ELR (cell line): Measurements from ENCODE around the gene SRRT.
A peak's percentile ranks its signal among the peaks of the same experiment; 100 is the strongest.
"Not testable (repeated sequence)": the region's sequence is repeated elsewhere in the genome, so short reads cannot be mapped to it uniquely, and the experiment has no call there.

Experiments used
- DNase-seq: peaks from one replicate; pipeline ENCODE4 v3.0.0-alpha.2; 2015; ENCODE audit warnings: low read depth

Gene SRRT

DNA sequence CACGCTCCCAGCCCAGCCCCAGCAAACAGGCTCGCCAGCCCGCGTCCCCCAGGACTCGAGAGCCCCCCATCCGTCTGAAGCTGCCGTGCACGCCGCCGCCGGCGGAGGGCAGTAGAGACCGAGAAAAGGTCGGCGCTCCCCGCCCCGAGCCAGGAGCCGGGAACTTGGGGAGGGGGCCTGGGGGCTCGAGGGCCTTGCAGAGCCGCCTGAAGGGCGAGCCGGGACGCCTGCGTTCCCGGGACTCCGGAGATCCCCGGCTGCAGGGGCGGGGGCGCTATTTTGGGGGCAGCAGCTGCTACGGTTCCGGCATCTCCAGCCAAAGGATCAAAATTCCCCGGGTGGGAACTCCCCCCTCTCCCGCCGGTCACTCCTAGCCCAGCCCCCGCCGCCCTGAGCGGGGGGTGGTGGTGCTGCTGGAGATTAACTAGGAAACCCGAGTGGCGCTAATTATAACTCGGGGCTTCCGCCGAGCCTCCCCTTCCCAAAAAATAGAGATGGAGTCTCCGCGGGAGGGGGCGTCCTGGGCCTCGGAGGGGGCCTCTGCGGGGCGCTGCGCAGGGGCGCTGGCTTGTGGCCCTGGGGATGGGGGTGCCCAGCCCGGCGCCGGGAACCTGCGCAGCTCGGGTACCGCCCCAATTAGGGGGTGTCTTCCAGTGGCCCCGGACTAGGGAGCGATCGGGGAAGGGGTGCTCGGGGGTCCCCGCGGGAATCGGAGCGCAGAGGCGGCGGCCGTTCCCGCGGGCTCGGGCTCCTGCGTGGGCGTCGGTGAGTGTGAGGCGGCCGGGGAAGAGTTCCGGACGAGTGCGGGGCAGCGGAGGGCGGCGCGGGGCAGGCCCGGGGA is 20.2 kb downstream of the SRRT start:
- peak; percentile 32 for DNase-seq

DNA sequence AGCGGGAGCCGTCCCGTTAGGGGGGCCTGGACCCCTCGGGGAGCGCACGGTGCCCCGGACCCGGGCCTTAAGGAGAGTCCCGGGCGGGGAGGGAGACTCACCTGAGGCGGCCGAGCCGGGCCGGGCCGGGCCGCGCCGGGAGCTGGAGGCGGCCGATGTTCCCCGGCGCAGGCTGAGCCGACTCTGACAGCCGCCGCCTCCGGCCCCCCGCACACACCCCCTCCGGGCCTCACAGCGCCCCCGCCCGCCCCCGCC is 20.7 kb downstream of the SRRT start, which contains the start of gene ACHE:
Gene ACHE (minus strand): TSS at position 188 of the 255 bp plus-strand sequence. CDS start 1,656 bp downstream, outside the sequence.
- no peak for DNase-seq

DNA sequence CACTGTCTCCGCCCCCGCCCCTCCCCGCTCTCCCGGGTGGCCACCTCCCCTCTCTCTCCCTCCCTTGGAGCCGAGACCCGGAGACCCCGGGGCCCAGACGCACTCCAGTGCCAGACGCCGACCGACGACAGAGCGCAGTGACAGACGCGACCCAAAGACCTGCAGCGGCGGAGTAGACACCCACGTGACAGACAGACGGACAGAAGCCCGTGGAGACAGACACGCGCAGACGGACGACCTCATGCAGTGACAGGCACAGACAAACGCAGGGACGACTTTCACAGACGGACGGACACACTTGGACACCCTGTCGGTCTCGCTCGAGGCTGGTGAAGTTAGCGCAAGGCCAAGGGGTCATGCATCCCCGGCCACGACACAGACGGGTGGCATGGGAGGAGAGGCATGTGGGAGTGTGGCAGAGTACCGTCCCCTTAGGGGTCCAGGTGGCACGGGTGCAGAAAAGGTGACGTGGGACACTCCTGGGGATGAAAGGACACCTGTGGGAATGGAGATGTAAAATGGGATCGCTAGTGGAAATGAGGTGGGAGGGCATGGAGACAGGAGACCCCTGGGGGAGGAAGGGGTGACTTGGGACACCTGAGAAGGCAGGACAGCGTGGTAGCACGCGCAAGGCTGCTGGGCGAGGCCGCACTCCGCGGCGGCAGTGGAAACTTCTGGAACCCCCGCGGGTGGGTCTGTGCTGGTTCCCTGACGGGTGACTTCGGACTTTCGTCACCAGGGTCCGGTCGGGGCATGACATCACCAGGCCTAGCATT is 21.2 kb downstream of the SRRT start:
- no peak for DNase-seq

DNA sequence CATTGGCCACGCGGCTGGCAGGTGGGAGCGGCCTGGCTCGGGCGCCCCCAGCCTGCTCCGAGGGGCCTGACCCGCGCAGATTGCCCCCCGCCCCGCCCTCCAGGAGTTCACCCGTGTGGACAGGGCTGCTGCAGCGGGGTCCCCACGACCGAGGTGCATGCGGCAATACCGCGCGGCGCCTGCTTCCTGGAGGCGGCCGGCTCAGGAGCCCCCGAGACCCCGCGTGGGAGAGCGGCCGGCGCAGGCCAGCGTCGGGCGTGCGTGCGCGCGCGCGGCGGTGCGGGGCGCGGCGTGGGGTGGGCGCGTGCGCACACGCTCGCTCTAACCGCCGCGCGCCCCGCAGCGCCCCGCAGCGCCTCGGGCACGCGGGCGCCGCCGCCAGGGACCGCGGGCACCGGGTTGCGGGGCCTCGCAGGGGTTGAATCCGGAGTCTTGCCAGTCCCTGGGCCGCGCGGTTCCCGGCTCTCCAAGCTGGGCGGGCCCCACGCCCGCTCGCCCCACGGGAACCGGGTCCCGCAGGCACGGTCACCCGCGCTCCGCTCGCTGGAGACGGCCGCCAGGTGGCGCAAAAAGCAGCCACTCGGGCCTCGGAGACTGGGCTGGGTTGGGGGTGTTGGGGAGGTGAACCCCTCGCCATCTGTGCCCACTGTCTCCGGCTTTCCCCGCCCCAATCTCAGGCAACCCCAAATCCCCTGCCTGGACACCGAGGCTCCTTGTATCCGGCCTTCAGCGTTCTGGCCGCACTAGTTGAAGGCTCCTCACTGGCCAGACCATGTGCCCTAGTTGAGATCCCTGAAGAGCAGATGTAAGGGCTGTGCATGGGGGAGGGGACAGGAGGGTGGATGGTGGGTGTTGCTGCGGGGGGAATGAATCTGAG is 22.1 kb downstream of the SRRT start:
- peak; percentile 35 for DNase-seq

DNA sequence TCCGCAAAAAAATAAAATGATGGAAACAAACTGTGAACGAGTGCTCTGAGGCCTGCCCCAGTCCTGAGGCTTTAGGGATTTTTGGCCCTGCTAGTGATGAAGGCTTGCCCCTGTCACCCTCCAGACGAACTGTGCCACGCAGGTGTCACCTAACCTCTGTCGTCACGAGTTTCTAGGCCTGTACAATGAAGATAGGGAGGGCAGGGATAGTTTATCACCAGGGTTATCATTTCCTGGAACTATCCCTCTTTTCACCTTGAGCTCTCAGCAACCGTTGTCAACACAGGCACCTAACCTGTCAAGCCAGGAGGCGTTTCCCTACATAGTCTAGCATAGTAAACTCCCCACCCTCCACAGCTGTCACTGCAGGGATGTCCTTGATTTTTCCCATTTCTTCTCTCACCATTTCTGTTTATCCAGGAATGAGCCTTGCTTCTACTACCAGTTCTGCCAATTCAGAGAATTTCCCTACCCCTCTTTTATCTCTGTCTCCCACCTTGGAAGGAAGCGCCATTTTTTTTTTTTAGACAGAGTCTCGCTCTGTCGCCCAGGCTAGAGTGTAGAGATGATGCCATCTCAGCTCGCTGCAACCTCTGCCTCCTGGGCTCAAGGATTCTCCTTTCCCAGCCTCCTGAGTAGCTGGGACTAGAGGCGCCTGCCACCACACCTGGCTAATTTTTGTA is 23.0 kb downstream of the SRRT start:
- no peak for DNase-seq

DNA sequence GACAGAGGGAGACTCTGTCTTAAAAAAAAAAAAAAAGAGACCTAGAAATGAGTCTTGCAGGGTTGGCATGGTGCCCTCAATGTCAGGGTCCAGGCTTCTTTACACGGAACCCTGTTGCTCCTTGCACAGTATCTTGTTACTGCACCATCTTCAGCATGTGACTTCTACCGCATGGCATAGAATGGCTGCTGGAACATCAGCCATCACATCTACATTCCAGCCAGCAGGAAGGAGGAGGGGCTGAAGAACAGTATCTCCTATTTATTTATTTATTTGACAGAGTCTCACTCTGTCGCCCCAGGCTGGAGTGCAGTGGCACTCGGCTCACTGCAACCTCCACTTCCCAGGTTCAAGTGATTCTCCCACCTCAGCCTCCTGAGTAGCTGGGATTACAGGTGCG is 24.5 kb downstream of the SRRT start:
- no peak for DNase-seq

DNA sequence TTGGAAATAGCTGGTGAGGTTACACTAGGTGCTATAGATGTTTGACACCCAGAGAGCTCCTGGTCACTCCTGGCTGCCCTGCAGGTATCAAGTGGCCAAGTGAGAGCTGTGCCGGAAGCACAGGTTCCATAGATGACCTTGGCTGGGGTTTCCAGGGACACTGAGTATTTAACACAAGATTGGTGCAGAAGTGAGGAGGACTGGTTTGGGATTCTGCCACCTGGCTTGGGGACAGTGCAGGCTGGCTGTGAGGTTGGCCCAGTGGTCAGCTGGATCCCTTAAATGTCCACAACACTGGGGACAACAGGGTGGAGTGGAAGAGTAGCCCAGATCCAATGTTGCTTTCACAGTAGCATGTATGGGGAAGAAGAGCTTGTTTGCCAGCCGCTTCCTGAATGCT is 26.1 kb downstream of the SRRT start:
- no peak for DNase-seq

DNA sequence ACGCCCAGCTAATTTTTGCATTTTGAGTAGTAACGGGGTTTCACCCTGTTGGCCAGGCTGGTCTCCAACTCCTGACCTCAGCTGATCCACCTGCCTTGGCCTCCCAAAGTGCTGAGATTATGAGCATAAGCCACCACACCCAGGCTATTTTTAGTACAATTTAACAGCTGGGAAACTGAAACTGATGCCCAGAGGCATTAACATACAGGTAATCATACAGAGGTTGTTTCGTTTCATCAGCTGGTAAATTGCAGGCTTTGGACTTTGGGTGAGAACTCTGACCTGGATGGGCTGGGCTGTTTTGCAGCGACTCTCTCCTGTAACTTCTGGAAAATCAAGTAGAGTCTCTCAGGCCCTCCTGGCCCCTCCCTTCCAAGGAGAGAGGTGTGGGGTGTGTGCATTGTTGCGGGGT is 27.0 kb downstream of the SRRT start:
- no peak for DNase-seq

DNA sequence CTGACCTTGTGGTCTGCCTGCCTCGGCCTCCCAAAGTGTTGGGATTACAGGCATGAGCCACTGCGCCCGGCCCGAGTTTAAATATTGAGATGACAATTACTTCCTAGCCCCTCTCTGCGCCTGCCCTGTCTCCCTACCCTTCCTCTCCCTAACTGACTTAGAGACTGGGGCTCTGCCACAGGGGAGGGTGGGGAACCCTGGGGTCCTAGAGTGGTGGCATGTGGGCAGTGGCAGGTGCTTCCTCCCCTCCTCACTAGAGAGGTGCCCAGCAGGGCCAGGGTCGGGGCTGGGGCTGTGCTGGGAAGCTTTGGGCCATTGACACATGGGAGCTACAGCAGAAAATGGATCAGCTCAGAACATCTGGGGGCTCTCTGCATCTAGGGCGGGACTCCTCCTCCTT is 27.7 kb downstream of the SRRT start:
- no peak for DNase-seq

DNA sequence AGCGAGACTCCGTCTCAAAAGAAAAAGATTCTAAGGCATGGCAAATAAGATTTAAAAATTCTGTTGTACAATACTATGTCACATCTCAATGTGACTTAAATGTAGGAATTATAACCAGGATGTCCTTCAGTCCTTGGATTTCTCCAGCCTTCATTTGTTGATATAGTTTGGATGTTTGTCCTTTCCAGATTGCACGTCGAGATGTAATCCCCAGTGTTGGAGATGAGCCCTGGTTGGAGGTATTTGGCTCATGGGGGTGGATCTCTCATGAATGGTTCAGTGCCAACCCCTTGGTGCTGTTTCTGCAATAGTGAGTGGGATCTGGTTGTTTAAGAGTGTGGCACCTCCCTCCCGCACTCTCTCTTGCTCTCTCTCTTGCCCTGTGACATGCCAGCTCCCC is 33.6 kb downstream of the SRRT start:
- no peak for DNase-seq

DNA sequence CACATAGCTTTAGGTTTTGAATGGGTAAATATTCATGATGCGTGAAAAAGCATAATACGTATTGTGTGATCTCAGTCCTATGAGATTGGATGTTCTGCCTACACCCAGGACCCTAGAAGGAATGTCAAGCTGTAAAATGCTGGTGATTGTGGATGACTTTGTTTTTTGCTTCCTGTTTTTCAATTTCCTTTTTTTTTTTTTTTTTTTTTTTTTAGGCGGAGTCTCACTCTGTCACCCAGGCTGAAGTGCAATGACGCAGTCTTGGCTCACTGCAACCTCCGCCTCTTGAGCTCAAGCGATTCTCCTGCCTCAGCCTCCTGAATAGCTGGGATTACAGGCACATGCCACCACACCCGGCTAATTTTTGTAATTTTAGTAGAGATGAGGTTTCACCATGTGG is 35.5 kb downstream of the SRRT start:
- DNase-seq = not testable (repeated sequence)

DNA sequence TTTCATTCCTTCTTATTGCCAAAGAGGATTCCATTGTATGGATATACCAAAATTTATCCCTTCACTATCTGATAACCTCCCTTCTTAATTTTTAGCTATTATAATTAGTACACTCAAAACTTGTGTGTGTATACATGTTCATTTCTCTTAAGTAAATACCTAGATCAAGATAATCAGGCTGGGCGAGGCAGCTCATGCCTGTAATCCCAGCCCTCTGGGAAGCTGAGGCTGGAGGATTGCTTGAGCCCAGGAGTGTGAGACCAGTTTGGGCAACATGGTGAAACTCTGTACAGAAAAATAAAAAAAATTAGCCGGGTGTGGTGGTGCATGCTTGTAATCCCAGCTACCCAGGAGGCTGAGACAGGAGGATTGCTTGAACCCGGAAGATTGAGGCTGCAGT is 36.6 kb downstream of the SRRT start:
- no peak for DNase-seq

DNA sequence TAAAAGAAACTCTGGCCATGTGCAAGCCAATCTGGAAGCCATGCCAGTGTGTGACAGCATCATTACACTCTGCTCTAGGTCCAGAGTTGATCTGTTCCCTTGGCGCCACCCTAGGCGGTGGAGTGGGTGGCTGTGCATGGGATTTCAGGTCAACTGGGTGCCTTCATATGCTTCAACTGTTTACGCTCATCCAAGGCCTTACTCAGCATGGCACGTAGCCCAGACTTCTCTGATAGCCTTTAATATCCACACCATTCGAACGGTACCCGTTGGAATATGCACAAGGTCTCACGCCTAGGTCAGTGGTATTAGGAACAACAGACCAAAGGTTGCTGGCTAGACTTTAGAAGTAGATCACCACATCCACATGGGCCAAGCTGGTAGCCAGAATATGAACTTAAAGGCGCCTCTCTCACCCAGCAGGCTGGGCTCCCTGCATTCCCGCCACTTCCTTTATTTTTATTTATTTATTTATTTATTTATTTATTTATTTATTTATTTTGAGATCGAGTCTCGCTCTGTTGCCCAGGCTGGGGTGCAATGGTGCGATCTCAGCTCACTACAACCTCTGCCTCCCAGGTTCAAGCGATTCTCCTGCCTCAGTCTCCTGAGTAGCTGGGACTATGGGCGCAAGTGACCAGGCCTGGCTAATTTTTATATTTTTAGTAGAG is 39.4 kb downstream of the SRRT start:
- DNase-seq = no peak

DNA sequence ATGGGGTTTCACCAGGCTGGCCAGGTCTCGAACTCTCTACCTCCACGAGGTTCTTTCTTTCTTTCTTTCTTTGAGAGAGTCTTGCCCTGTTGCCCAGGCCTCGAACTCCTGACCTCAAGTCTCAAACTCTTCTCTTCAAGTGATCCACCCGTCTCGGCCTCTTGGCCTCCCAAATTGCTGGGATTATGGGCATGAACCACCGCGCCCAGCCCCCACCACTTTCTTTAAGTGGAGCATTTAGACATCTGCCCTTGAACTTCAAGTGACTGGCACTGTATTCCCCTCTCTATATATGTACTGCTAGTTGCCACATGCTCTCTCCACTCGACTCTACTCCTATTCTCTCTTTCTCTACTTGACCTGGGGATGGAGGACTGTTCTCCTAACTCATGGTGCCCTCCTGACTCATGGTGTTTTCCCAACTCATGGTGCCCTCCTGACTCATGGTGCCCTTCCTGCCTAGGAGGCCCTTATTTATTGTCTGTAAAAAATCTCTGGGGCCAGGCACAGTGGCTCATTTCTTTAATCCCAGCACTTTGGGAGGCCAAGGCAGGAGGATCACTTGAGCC is 40.1 kb downstream of the SRRT start:
- DNase-seq = peak; percentile 25

DNA sequence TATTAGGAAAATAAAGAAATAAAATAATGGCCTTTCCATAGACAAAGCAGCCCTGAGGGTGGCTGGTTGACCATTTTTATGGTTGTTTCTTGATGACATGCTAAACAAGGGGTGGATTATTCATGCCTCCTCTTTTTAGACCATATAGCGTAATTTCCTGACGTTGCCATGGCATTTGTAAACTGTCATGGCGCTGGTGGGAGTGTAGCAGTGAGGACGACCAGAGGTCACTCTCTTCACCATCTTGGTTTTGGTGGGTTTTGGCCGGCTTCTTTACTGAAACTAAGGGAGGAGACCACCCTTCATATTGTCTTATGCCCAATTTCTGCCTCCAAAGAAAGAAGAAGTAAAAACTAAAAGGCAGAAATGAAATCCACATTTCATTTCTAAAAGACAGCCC is 44.4 kb downstream of the SRRT start:
- not testable (repeated sequence) for DNase-seq

DNA sequence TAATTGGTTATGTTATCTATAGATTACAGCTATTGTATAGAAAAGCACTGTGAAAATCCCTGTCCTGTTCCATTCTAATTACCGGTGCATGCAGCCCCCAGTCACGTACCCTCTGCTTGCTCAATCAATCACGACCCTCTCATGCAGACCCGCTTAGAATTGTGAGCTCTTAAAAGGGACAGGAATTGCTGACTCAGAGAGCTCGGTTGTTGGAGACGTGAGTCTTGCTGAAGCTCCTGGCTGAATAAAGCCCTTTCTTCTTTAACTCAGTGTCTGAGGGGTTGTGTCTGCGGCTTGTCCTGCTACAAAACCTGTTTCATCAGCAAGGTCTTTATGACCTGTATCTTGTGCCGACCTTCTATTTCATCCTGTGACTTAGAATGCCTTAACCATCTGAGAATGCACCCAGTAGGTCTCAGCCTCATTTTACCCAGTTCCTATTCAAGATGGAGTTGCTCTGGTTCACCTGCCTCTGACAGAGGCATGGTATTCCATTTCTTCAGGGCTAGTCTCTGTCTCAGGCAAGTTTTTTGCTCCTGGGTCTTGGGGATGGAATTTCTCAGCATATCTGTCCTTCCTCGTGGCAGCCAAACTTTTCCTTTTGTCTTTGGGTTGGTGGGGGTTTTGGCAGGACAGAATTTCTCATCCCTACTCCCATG is 45.0 kb downstream of the SRRT start:
- DNase-seq = not testable (repeated sequence)

DNA sequence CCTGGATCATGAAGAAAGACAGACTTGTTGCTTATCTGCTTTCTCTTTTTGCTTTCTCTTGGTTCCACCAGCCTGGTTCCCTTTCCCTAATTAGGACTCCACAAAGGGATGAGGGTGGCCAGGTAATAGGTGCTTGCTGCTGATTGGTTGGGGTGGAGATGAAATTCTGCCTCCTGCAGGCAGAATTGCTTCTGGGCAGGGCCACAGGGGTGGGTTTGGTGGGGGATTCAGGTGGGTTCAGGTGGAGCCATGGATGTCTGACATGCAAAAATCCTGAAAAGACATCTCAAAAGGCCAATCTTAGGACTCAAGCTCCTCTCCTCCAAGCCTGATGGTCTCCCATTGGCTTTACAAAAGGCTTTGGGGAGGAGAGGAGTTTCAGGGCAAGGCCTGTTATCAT is 46.1 kb downstream of the SRRT start:
- no peak for DNase-seq

DNA sequence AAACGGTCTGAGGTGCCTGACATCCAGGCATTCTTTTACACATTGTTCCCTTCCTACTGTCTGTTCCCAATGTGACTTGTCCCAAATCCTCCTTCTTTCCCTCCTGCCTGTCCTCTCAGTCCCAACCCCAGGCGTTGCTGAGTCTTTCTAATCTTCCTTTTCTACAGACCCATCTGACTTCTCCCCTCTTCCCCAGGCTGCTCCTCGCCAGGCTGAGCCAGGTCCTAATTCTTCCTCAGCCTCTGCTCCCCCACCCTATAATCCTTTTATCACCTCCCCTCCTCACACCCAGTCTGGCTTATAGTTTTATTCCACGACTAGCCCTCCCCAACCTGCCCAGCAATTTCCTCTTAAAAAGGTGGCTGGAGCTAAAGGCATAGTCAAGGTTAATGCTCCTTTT is 48.7 kb downstream of the SRRT start:
- DNase-seq = not testable (repeated sequence)

DNA sequence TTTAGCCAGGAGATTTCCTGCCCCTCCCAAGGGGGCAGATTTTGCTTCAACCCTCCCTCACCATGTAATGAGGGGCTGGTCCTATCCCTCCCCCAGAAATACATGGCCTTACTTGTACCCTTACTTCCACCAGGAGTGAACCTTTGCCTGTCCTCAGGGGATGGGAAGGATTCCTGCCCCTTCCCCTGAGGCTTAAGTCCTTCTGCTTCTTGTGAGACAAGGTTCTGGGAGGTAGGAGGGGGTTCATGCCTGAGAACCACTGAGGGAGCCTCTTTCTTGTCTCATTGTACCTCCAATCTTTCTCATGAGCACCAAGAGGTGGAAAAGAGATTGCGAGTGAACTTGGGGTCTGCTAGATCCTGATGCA is 54.9 kb downstream of the SRRT start:
- no peak for DNase-seq

DNA sequence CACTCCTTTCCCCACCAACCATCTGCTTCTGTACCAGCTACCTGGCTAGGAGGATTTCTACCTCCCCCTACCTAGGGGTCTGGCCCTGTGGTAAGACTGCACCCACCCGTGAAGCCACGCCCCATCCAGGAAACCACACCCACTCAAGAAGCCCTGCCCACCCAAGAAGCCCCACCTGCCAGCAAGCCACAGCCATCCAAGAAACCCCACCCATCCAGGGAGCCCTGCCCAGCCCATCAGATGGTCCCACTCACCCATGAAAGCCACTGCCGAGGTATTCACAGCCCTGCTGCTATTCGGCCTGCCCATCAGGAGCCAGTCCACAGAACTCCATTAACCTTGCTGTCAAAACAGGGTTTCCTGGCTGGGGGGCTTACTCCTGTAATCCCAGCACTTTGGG is 58.8 kb downstream of the SRRT start:
- DNase-seq = no peak

DNA sequence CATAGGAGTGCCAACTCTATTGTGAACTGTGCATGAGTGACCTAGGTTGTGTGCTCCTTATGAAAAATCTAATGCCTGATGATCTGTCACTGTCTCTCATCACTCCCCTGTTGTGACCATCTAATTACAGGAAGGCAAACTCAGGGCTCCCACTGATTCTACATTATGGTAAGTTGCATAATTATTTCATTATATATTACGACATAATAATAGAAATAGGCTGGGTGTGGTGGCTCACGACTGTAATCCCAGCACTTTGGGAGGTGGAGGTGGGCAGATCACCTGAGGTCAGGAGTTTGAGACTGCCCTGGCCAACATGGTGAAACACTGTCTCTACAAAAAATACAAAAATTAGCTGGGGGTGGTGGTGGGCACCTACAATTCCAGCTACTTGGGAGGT is 60.5 kb downstream of the SRRT start:
- DNase-seq = not testable (repeated sequence)
